ENCODE measurements around the gene UST.

- no peak for TF ChIP-seq CTCF (IDR thresholded peaks at IDR 0.05)
- TF ChIP-seq EP300 (IDR thresholded peaks at IDR 0.05; ENCODE audit: low read depth) = no peak
Observed at GRCh38 chr6:149046164-149046821, 299.5 kb downstream of the UST start.
